BJ (cell line): ENCODE data around the gene ZNF79. TPM values are rescaled to one million over a fixed set of nuclear protein-coding genes. Genes with fewer than 3 reads are reported as not detected.

Source experiments
- CTCF ChIA-PET: fragments of 350-600 bp; formaldehyde crosslinking; extraction: SDS; loops from one replicate; lab custom pipeline; 2021; ENCODE audit warnings: antibody characterized with exemption, inconsistent platforms; lab: Yijun Ruan, JAX
- POLR2A ChIA-PET: fragments of 300-600 bp; sonication (Branson Sonifier 250); formaldehyde crosslinking; extraction: SDS; loops from one replicate; lab custom pipeline; 2021; ENCODE audit warnings: antibody characterized with exemption; lab: Charles Lee
- DNase-seq: peaks from one replicate; pipeline ENCODE4 v3.0.0-alpha.2; 2011; ENCODE audit warnings: low read depth
- H3K27me3 ChIP-seq: 2 replicates; pipeline ENCODE4 v1.6.0; 2011; ENCODE audit warnings: low read length; ENCODE audit not compliant: control insufficient read depth, insufficient read depth
- H3K36me3 ChIP-seq: 2 replicates; pipeline ENCODE4 v1.5.1; 2011; ENCODE audit warnings: low read length; ENCODE audit not compliant: control insufficient read depth, insufficient read depth
- H3K4me3 ChIP-seq: 2 replicates; pipeline ENCODE4 v1.5.1; 2011; ENCODE audit warnings: low read depth, mild to moderate bottlenecking, control low read depth, low read length
- CTCF ChIP-seq: IDR thresholded peaks from 2 replicates; pipeline ENCODE4 v1.5.1; 2011; ENCODE audit warnings: low read depth, mild to moderate bottlenecking, control low read depth, inconsistent platforms, low read length, moderate library complexity; ENCODE audit not compliant: insufficient read depth
- polyA plus RNA-seq: library from polyadenylated mRNA; depleted of rRNA; stranded (reverse); fragments of >200 nt; gene quantifications from 2 replicates; pipeline ENCODE4 v1.2.3, GENCODE V29; 2011

ZNF79 gene
- polyA plus RNA-seq, 1 experiment: 6.9 TPM

GRCh38 chr9:127406799-127407491 is 17.2 kb upstream of the ZNF79 start:
- TF ChIP-seq CTCF: no peak
- CTCF ChIA-PET: interaction anchor here (1.0 to 1.1 kb wide), 2 partner anchors 10 to 208 kb away, joined by 3 read pairs; partner anchors contain the start of gene SLC2A8
- Histone ChIP-seq H3K4me3 (no peak overlapping the region), H3K36me3 (peaks cover 9% of the 10 kb centered on the region), H3K27me3 (no peaks in the 10 kb centered on the region)
- DNase-seq: no peak
- POLR2A ChIA-PET: no interaction called here

GRCh38 chr9:127407492-127407843 is 16.7 kb upstream of the ZNF79 start:
- peaks cover 9% of the 10 kb centered on the region for H3K36me3 ChIP-seq
- no peak overlapping the region for H3K4me3 ChIP-seq
- ChIA-PET POLR2A (no interaction called here), CTCF (interaction anchor here (0.8 to 1.1 kb wide), 3 partner anchors 10 to 209 kb away, joined by 3 read pairs; partner anchors contain the start of gene SLC2A8)
- no peak for TF ChIP-seq CTCF
- DNase-seq: no peak
- no peaks in the 10 kb centered on the region for H3K27me3 ChIP-seq

- CTCF ChIA-PET: no interaction called here
- Histone ChIP-seq H3K4me3 (no peak overlapping the region), H3K27me3 (no peaks in the 10 kb centered on the region), H3K36me3 (no peaks in the 10 kb centered on the region; the same call in 1 of the 2 replicates)
- POLR2A ChIA-PET: no interaction called here
- no peak for TF ChIP-seq CTCF
- no peak for DNase-seq
Observed at GRCh38 chr9:127411122-127411521, 13.1 kb upstream of the ZNF79 start.

- no peak for TF ChIP-seq CTCF
- no peak for DNase-seq
- Histone ChIP-seq H3K27me3 (no peaks in the 10 kb centered on the region), H3K4me3 (no peak overlapping the region), H3K36me3 (no peaks in the 10 kb centered on the region)
- CTCF ChIA-PET: interaction anchor here (1.9 kb wide), 1 partner anchor 16 kb away, joined by 6 read pairs; no protein-coding TSS in a partner anchor
- POLR2A ChIA-PET: no interaction called here
Observed at GRCh38 chr9:127415141-127415540, 9.0 kb upstream of the ZNF79 start.

GRCh38 chr9:127415657-127416056 is 8.5 kb upstream of the ZNF79 start:
- ChIA-PET POLR2A (no interaction called here), CTCF (interaction anchor here (1.9 kb wide), 1 partner anchor 17 kb away, joined by 6 read pairs; no protein-coding TSS in a partner anchor)
- no peak for DNase-seq
- Histone ChIP-seq H3K4me3 (no peak overlapping the region), H3K36me3 (no peaks in the 10 kb centered on the region), H3K27me3 (no peaks in the 10 kb centered on the region)
- TF ChIP-seq CTCF: no peak
